HEK293 (cell line): ENCODE measurements around the gene MGAT4B.

Experiments
- CTCF ChIA-PET: fragments of 350-600 bp; formaldehyde crosslinking; extraction: SDS; loops from one replicate; lab custom pipeline; 2021; ENCODE audit warnings: antibody characterized with exemption; lab: Yijun Ruan, JAX
- POLR2A ChIA-PET: fragments of 300-600 bp; formaldehyde crosslinking; extraction: SDS; loops from one replicate; lab custom pipeline; 2020; ENCODE audit warnings: antibody characterized with exemption, inconsistent platforms; lab: Yijun Ruan, JAX
- H3K27ac ChIP-seq: fragments of 200-500 bp; sonication (Bioruptor generic); 2 replicates; pipeline ENCODE4 v1.5.1; 2014; ENCODE audit warnings: low read depth, low read length, control low read depth, inconsistent platforms; ENCODE audit errors: extremely low read depth
- H3K36me3 ChIP-seq, 2 experiments: fragments of 200-500 bp in 1 of 2; sonication (Bioruptor generic) in 1 of 2; 1 replicate in 1 of 2; 2 replicates in 1 of 2; pipeline ENCODE4 v1.5.1; 2014 to 2017; ENCODE audit warnings: inconsistent platforms in 2 of 2, low read length in 2 of 2; ENCODE audit not compliant: control insufficient read depth in 2 of 2, insufficient read depth in 1 of 2
- H3K4me1 ChIP-seq: fragments of 200-500 bp; sonication (Bioruptor generic); 2 replicates; pipeline ENCODE4 v1.5.1; 2014; ENCODE audit warnings: mild to moderate bottlenecking, low read length, inconsistent platforms; ENCODE audit not compliant: control insufficient read depth, insufficient read depth
- H3K4me3 ChIP-seq: 2 replicates; pipeline ENCODE4 v1.5.1; 2011; ENCODE audit warnings: low read depth, mild to moderate bottlenecking, control low read depth, low read length, moderate library complexity
- H3K9me3 ChIP-seq: fragments of 200-500 bp; sonication (Bioruptor generic); 2 replicates; pipeline ENCODE4 v1.5.1; 2014; ENCODE audit warnings: low read depth, low read length, inconsistent platforms; ENCODE audit not compliant: control insufficient read depth, insufficient read depth
- GFI1B ChIP-seq: fragments of 450-650 bp; formaldehyde crosslinking; IDR thresholded peaks from 2 replicates; pipeline ENCODE4 v1.5.1; 2016; ENCODE audit warnings: missing biosample characterization, missing genetic modification characterization
- HOXA7 ChIP-seq: sonication (generic); formaldehyde crosslinking; IDR thresholded peaks from 2 replicates; pipeline ENCODE4 v1.8.1; 2022; ENCODE audit warnings: missing genetic modification reagents, borderline replicate concordance
- OVOL3 ChIP-seq: fragments of 450-650 bp; formaldehyde crosslinking; IDR thresholded peaks from 2 replicates; pipeline ENCODE4 v1.5.1; 2016; ENCODE audit warnings: missing biosample characterization, missing genetic modification characterization
- PRDM1 ChIP-seq: fragments of 450-650 bp; formaldehyde crosslinking; IDR thresholded peaks from 2 replicates; pipeline ENCODE4; 2016; ENCODE audit warnings: missing biosample characterization, missing genetic modification characterization
- PRDM4 ChIP-seq: fragments of 450-650 bp; formaldehyde crosslinking; IDR thresholded peaks from 2 replicates; pipeline ENCODE4 v1.5.1; 2017; ENCODE audit warnings: missing biosample characterization, missing genetic modification characterization
- ZBTB26 ChIP-seq: fragments of 450-650 bp; formaldehyde crosslinking; optimal IDR thresholded peaks from 2 replicates; pipeline ENCODE3; 2016; ENCODE audit warnings: missing biosample characterization, mild to moderate bottlenecking, missing genetic modification characterization
- ZBTB8A ChIP-seq: fragments of 450-650 bp; formaldehyde crosslinking; IDR thresholded peaks from 2 replicates; pipeline ENCODE4 v1.5.1; 2016; ENCODE audit warnings: missing biosample characterization, missing genetic modification characterization
- ZFP3 ChIP-seq: fragments of 450-650 bp; formaldehyde crosslinking; IDR thresholded peaks from 2 replicates; pipeline ENCODE4 v1.5.1; 2016; ENCODE audit warnings: low read depth, missing biosample characterization, missing genetic modification characterization
- ZFP37 ChIP-seq: fragments of 450-650 bp; formaldehyde crosslinking; IDR thresholded peaks from 2 replicates; pipeline ENCODE4 v1.5.1; 2016; ENCODE audit warnings: missing biosample characterization, missing genetic modification characterization
- ZFP69B ChIP-seq: fragments of 450-650 bp; formaldehyde crosslinking; IDR thresholded peaks from 2 replicates; pipeline ENCODE4 v1.5.1; 2016; ENCODE audit warnings: missing biosample characterization, missing genetic modification characterization
- ZNF10 ChIP-seq: fragments of 450-650 bp; formaldehyde crosslinking; IDR thresholded peaks from 2 replicates; pipeline ENCODE4 v1.5.1; 2017; ENCODE audit warnings: missing biosample characterization, missing genetic modification characterization
- ZNF121 ChIP-seq: fragments of 450-650 bp; formaldehyde crosslinking; IDR thresholded peaks from 2 replicates; pipeline ENCODE4 v1.5.1; 2016; ENCODE audit warnings: missing biosample characterization, missing genetic modification characterization
- ZNF214 ChIP-seq: fragments of 450-650 bp; formaldehyde crosslinking; IDR thresholded peaks from 2 replicates; pipeline ENCODE4 v1.5.1; 2017; ENCODE audit warnings: missing biosample characterization, mild to moderate bottlenecking, missing genetic modification characterization, borderline replicate concordance
- ZNF24 ChIP-seq: fragments of 450-650 bp; formaldehyde crosslinking; IDR thresholded peaks from 2 replicates; pipeline ENCODE4 v1.5.1; 2016; ENCODE audit warnings: missing biosample characterization, missing genetic modification characterization
- ZNF350 ChIP-seq: fragments of 450-650 bp; formaldehyde crosslinking; IDR thresholded peaks from 2 replicates; pipeline ENCODE4 v1.5.0; 2017; ENCODE audit warnings: missing biosample characterization, mild to moderate bottlenecking, missing genetic modification characterization
- ZNF354C ChIP-seq: fragments of 450-650 bp; formaldehyde crosslinking; IDR thresholded peaks from 2 replicates; pipeline ENCODE4 v1.5.1; 2016; ENCODE audit warnings: missing biosample characterization, missing genetic modification characterization, low read depth, borderline replicate concordance
- ZNF391 ChIP-seq: fragments of 450-650 bp; formaldehyde crosslinking; IDR thresholded peaks from 2 replicates; pipeline ENCODE4 v1.5.1; 2016; ENCODE audit warnings: low read depth, missing biosample characterization, missing genetic modification characterization, borderline replicate concordance
- ZNF416 ChIP-seq: fragments of 450-650 bp; formaldehyde crosslinking; IDR thresholded peaks from 2 replicates; pipeline ENCODE4 v1.5.1; 2016; ENCODE audit warnings: missing biosample characterization, missing genetic modification characterization
- ZNF513 ChIP-seq: fragments of 450-650 bp; IDR thresholded peaks from 2 replicates; pipeline ENCODE4 v1.5.1; 2018; ENCODE audit warnings: missing biosample characterization, missing genetic modification characterization
- ZNF549 ChIP-seq: fragments of 450-650 bp; IDR thresholded peaks from 2 replicates; pipeline ENCODE4 v1.5.1; 2018; ENCODE audit warnings: missing biosample characterization, missing genetic modification characterization, mild to moderate bottlenecking, inconsistent platforms, moderate library complexity
- ZNF747 ChIP-seq: fragments of 450-650 bp; formaldehyde crosslinking; IDR thresholded peaks from 2 replicates; pipeline ENCODE4 v1.5.1; 2016; ENCODE audit warnings: missing biosample characterization, missing genetic modification characterization
- ZNF76 ChIP-seq: fragments of 450-650 bp; formaldehyde crosslinking; IDR thresholded peaks from 2 replicates; pipeline ENCODE4; 2016; ENCODE audit warnings: low read depth, missing biosample characterization, missing genetic modification characterization, borderline replicate concordance
- ZNF768 ChIP-seq: fragments of 450-650 bp; formaldehyde crosslinking; IDR thresholded peaks from 2 replicates; pipeline ENCODE4 v1.5.1; 2018; ENCODE audit warnings: missing biosample characterization, mild to moderate bottlenecking, missing genetic modification characterization
- ZNF843 ChIP-seq: fragments of 450-650 bp; formaldehyde crosslinking; IDR thresholded peaks from 2 replicates; pipeline ENCODE4 v1.5.1; 2016; ENCODE audit warnings: missing biosample characterization, missing genetic modification characterization
- TF ChIP-seq, protein P1 (sequence below): fragments of 450-650 bp; formaldehyde crosslinking; IDR thresholded peaks from 2 replicates; pipeline ENCODE4 v1.5.1; 2017; ENCODE audit warnings: missing biosample characterization, missing genetic modification characterization

Gene MGAT4B

DNA sequence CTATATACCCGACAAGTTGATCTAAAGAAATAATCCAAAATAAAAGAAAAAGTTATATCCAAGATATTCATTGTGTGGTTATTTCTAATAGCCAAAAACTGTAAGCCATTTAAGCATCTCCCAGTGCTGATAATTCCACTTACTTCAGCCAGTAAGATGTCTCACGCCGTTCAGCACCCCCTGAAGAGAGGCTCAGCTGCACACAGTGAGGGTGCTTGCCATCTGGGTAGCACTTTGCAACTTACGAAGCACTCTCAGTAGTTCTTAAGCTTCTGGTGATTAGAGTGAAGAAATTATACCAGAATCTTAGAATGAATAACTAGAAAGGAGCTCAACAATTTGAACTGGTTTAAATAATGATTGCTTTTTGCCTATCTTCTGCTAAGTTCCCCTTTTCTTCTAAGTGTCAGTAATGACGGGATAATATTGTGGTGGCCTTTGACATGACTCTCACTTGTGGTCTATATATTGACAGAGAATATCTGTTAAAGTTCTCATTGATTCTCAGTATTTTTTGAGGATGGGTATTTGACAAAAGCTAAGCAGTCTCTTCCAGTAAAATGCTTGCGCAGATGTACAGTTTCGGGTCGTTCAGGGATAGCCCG lies 39.1 kb downstream of the MGAT4B start:
- CTCF ChIA-PET, result interaction anchor here (0.5 to 1.3 kb wide), 3 partner anchors 31 to 116 kb away, joined by 3 to 5 read pairs (median 4); no protein-coding TSS in a partner anchor
- TF ChIP-seq PRDM4 (no peak), HOXA7 (CRISPR knock-in tag) (no peak), ZFP37 (tag by site-specific recombination) (no peak), ZNF354C (no peak), ZNF214 (tag by site-specific recombination) (no peak), GFI1B (tag by site-specific recombination) (no peak), ZNF747 (tag by site-specific recombination) (no peak), ZBTB26 (tag by site-specific recombination) (no peak), ZBTB8A (tag by site-specific recombination) (no peak)
- TF ChIP-seq, protein P1, sequence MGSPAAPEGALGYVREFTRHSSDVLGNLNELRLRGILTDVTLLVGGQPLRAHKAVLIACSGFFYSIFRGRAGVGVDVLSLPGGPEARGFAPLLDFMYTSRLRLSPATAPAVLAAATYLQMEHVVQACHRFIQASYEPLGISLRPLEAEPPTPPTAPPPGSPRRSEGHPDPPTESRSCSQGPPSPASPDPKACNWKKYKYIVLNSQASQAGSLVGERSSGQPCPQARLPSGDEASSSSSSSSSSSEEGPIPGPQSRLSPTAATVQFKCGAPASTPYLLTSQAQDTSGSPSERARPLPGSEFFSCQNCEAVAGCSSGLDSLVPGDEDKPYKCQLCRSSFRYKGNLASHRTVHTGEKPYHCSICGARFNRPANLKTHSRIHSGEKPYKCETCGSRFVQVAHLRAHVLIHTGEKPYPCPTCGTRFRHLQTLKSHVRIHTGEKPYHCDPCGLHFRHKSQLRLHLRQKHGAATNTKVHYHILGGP, result no peak
- TF ChIP-seq, all 188 proteins: peak for 0
- Histone ChIP-seq H3K4me3 (no peak overlapping the region), H3K9me3 (no peaks in the 10 kb centered on the region), H3K27ac (no peak overlapping the region), H3K36me3 (peaks cover 23 to 76% of the 10 kb centered on the region in 2 experiments), H3K4me1 (peaks cover 7% of the 10 kb centered on the region)
- POLR2A ChIA-PET, result interaction anchor here (0.5 to 0.7 kb wide), 2 partner anchors 14 to 25 kb away, joined by 3 to 4 read pairs; no protein-coding TSS in a partner anchor

GRCh38 chr5:179766726-179767455 lies 39.8 kb downstream of the MGAT4B start:
- no peaks in the 10 kb centered on the region for H3K9me3 ChIP-seq
- H3K27ac ChIP-seq, result no peak overlapping the region
- H3K4me1 ChIP-seq, result peaks cover 7% of the 10 kb centered on the region
- H3K4me3 ChIP-seq, result no peak overlapping the region
- TF ChIP-seq ZNF24 (tag by site-specific recombination) (no peak), ZFP3 (no peak), ZNF416 (tag by site-specific recombination) (no peak), ZNF10 (tag by site-specific recombination) (no peak), ZNF843 (tag by site-specific recombination) (no peak), ZNF121 (no peak), ZNF513 (no peak), ZNF350 (tag by site-specific recombination) (no peak), ZNF549 (tag by site-specific recombination) (no peak), ZNF391 (tag by site-specific recombination) (no peak), ZNF76 (tag by site-specific recombination) (no peak), ZFP69B (tag by site-specific recombination) (no peak), OVOL3 (tag by site-specific recombination) (no peak), ZNF768 (no peak), PRDM1 (tag by site-specific recombination) (no peak)
- CTCF ChIA-PET, result interaction anchor here (0.5 to 1.3 kb wide), 3 partner anchors 30 to 117 kb away, joined by 3 to 5 read pairs (median 4); no protein-coding TSS in a partner anchor
- H3K36me3 ChIP-seq, result peaks cover 19 to 69% of the 10 kb centered on the region in 2 experiments
- POLR2A ChIA-PET, result interaction anchor here (0.5 to 0.7 kb wide), 2 partner anchors 14 to 26 kb away, joined by 3 to 4 read pairs; no protein-coding TSS in a partner anchor
